GDM1 (cell line): ENCODE measurements around the gene ECM1.
A peak's percentile ranks its signal among the peaks of the same experiment; 100 is the strongest.

ENCODE experiments used
- DNase-seq: peaks from one replicate; lab custom pipeline; 2025; lab: John Stamatoyannopoulos, UW

ECM1 gene

DNA sequence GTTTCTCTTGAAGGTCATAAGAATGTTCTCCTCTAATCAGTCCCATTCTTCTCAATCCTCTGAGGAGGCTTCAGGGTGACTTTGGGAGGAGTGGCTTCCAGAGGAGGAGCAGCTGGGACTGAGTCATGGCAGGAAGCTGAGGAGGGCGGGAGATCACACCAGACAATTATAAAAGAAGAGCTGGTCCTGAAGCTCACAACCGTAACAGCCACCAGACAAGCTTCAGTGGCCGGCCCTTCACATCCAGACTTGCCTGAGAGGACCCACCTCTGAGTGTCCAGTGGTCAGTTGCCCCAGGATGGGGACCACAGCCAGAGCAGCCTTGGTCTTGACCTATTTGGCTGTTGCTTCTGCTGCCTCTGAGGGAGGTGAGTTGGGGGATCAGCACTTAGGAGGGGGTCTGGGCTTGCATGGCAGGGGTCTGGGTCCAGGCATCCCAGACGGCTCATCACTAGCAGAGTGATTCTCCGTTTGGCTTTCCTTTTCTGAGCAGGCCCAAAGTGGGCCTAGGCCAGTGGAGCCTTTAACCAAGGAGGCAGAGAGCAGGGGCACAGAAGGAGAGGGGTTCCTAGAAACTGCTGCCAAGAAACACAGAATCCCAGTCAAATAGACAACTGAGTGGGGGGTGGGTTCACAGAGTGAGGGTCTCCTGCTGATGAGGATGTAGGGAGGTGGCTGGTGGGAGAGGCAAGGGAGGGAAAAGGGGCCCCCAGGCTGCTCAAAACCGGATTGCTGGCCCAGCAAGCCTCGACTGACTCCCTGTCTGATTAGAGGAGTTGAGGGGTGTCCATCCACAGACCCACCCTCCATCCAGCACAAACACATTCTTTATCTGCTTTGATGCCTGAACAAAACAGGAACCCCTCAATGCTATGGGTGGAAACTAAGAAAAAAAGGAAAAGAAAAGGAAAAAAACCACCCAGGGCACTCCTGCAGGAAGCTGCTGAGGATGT, at the start of gene ECM1:
Gene ECM1, plus strand, starts transcription at position 198 of the 953 bp plus-strand sequence. Its CDS starts 101 bp downstream, at position 299.
- DNase-seq = peak; percentile 40

DNA sequence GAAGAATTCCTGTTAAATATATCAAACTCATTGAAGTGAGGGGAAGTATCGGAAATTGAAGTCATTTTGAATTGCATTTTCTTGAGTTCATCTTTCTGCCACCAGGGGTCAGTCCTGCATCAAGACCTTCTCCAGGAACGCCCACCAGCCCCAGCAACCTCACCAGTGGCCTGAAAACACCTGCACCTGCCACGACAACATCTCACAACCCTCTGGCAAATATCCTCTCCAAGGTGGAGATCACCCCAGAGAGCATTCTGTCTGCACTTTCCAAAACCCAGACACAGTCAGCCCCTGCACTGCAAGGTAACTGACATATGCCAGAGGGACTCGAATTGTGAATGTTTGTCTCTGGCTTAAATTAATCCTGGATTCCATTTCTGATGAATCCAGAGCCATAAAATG, 43.5 kb upstream of the ECM1 start:
- DNase-seq = peak; percentile 15

DNA sequence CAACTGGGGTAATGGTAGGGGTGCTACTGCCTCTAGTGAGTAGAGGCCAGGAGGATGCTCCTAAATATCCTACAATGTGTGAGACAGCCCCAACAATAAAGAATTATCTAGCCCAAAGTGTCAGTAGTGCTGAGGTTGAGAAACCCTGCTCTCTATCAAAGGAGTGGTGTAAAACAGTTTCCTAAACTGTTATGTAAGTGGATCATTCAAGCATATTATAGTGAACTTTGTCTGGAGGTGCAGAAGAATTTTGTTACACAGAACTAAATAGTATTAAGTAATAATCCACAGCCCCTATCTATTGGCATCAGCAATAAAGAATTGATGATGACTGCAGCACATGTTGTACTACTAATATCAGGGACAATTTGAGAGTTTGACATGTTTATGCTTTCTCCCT, 40.9 kb upstream of the ECM1 start:
- no peak for DNase-seq

DNA sequence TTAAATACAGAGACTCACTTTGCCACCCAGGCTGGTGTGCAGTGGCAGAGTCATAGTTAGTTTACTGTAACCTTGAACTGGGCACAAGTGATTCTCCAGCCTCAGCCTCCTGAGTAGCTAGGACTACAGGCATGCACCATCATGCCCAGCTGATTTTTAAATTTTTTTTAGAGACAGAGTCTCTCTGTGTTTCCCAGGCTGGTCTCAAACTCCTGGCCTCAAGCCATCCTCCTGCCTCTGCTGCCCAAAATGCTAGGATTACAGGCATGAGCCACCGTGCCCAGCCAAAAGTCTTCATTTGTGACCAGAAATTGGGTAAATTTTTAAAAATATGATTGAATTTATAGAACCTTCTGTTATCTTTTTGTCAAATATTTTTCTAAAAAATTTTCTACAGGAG, 38.6 kb upstream of the ECM1 start:
- DNase-seq = no peak

DNA sequence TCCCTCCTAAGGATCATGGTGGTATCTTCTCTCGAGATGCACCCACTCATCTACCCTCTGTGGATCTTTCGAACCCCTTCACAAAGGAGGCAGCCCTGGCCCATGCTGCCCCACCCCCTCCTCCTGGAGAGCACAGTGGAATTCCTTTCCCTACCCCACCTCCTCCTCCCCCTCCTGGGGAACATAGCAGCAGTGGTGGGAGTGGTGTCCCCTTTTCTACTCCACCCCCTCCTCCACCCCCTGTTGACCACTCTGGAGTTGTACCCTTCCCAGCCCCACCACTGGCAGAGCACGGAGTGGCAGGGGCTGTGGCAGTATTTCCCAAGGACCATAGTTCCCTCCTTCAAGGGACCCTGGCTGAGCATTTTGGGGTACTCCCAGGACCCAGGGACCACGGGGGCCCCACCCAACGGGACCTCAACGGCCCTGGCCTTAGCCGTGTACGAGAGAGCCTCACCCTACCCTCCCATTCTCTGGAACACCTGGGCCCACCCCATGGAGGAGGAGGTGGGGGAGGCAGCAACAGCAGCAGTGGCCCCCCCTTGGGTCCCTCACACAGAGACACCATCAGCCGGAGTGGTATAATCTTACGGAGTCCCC, 35.2 kb upstream of the ECM1 start:
- DNase-seq = no peak

DNA sequence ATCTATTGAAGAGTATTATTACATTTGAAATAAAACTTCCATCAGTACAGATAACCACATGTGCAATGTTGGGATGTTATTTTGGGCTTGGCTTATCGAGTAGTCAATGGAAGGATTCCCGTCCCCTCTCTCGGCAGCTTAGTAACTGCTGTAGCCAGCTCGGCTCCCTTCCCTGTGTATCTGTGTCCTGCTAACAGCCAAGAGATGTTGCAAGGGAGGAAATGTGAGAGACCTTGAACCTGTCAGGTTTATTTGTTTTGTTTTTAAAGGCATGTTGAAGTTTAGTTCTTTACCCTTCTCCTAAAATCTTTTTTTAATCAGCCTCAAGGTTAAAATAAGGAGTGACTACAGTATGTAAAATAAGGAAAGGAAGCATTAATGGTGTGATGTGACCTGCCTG, 34.2 kb upstream of the ECM1 start:
- no peak for DNase-seq

DNA sequence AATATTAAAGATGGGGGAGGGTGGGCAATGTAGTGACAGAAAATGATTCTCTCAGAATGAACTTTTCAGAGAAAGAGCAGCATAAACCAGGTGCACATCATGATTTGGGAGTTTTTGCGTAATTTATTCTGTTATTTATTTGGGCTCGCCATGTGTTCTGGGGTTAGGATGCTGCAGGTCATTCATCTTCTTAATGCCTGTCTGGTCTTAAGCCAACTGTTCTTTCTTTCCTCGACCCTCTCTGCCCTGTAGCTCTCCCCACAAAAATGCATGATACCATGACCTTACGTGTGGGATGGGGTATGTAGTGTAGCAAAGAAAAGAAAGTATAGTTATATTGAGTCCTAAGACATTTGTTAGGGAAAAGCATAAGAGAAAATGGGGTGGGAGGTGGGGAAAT, 33.0 kb upstream of the ECM1 start:
- DNase-seq = no peak

DNA sequence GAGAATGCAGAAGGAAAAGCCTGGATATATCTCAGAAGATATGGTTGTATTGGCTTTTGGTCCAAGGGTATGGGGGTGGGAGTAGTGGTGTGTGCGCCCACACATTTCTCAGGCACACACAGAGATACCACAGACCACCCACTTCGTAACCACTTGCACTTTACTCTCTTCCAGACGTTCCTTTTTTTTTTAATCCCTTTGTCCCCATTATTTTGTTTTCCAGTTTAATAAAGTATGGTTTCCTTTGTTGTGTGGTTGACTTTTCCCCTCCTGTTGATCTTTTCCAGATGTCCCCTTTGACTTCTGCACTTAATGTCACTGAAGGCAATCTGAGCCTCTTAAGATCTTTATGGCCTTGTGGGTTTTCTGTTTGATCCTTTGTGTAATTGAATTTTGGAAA, 31.2 kb upstream of the ECM1 start:
- no peak for DNase-seq

DNA sequence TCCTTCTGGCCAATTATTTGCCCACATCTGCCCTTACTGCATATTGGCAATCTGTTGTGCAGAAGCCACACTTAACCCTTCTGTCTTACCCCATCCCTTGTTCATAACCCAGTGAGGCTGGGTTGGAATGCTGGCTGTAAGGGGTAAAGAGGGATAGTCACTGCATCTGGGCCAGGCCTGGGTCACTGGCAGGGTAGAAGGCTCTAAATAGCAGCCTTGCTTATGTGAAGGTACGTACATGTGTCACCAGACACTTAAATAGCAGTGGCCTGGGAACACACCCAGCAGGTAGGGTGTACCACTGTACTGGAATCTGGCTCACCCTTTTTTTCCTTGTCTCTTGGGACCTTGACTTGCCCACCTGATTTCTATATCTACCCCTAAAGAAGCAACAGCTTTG, 30.6 kb upstream of the ECM1 start:
- DNase-seq = no peak

DNA sequence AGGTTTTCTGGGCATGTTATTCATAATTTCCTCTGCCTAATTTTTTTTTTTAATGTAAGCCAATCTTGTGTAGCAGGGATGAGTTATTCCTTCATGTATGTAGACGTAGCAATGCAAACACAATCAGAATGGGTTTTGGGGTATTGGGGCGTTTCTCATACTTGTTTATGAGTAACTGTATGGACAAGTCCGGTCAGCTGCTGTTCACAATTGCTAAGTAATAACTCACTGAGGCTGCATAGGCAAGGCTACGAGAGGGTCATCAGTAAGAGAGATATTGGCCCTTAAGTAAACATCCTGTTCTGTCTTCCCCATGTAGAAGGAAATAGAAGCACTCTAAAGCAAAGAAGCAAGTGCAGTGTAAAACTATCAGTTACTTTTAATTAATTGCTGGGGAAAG, 30.2 kb upstream of the ECM1 start:
- DNase-seq = no peak

DNA sequence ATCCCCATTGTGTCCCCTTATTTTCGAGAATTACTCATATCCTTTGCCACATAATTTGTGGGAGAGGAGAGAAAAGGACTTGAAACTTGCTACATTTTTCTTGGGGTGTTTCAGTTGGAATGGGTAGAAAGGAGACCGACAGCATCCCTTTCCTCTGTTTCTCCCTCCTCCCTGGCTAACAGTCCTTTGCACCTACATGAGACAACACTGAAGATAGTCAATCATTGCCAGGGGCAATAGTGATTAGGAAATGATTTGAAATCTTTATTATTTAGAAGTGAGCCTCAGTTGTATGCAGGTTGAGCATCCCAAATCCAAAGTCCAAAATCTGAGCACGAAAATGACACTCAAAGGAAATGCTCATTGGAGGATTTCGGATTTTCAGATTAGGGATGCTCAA, 28.5 kb upstream of the ECM1 start:
- no peak for DNase-seq

DNA sequence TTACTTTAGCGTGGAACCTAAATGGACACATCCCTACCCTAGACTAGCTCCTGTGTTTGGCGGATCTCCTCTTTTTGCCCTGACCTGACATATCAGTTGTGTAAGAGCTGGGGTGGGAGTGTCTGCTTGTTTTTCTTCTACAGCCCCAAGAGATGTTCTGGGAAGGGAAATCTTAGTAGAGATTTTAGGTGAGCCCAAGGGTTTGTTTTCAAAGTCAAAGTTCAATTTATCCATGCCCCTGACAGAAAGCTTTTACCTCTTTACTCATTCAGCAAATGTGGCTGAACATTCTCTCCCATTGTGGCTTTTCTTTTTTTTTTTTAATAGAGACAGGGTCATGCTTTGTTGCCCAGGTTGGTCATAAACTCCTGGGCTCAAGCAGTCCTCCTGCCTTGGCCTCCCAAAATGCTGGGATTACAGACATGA, 28.0 kb upstream of the ECM1 start:
- no peak for DNase-seq

DNA sequence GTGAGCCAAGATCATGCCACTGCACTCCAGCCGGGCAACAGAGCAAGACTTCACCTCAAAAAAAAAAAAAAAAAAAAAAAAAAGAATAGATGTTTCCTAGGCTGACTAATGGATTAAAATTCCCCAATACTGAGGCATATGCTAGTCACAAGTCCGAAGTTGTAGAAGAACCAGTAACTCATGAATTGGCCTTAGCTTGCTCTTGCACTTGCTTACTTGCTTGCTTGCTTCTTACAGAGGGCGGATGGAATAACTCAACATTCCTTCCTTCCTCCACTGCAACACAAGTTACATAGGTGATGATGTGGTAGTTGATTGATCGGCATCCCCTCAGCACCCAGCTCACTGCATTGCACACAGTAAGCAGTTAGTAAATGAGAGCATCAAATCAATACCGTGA, 23.5 kb upstream of the ECM1 start:
- no peak for DNase-seq

DNA sequence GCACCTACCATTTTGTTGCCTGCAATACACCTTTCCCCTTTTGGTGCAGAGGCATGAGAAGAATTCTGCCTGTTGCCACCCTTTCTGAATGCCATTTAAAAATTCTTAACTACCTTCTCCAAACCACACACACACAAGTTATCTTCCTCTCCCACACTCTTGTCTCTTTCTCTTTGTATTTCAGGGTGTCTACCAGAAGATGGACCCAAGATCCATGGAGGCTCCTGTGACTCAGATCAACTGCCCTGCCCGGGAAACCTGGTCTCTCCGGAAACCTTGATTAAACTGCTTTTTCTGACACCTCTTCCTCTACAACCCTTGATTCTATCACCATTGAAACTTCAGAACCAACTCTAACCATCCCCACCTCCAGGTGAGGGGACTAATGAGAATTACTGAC, 23.0 kb upstream of the ECM1 start:
- peak; percentile 15 for DNase-seq

DNA sequence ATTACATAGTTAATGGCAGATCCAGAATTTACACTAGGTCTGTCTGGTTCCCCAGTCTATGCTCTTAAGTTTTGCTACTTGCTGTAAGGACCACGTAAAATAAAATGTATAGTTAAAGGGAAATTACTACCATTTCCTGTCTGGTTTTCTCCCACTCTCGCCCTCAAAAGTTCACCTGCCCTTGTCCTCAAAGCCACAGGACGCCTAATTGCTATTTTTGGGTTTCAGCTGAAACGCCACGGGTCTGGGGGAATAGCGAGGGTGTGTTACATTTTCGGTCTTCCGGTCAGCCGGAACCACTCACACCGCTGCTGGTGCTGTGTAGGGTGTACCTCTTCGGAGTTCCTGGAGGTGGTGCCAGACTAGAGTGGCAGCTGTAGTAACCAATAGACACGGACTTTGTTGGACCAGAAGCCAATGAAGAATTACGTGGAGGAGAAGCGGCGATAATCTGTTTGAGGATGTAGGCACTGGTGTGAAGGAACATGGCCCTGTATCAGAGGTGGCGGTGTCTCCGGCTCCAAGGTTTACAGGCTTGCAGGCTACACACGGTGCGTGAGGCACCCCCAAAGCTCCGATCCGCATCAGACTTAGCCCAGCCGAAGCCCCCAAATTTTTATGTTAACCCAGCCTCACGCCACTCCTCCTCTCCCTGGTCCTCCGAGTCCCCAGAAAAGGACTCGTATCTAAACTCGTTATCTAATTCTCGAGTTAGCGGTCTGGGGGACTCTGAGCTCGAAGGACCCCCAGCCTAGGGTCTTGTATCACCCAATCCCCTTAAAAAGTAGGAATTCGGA, 20.7 kb upstream of the ECM1 start, which contains the start of gene TARS2:
Gene TARS2, plus strand, starts transcription at position 454 of the 797 bp plus-strand sequence. Its CDS starts 32 bp downstream, at position 486.
- DNase-seq = peak; percentile 96

DNA sequence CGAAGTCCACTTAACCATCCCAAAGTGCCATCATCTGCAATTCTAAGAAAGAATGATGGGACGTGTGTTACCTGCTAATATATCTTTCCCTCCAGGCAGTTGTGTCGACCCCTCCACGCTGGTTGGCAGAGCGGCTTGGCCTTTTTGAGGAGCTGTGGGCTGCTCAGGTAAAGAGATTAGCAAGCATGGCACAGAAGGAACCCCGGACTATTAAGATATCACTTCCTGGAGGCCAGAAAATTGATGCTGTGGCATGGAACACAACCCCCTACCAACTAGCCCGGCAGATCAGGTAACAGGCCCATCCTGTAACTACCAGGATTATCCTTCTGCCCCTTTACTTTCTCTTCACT, 20.2 kb upstream of the ECM1 start:
- no peak for DNase-seq

DNA sequence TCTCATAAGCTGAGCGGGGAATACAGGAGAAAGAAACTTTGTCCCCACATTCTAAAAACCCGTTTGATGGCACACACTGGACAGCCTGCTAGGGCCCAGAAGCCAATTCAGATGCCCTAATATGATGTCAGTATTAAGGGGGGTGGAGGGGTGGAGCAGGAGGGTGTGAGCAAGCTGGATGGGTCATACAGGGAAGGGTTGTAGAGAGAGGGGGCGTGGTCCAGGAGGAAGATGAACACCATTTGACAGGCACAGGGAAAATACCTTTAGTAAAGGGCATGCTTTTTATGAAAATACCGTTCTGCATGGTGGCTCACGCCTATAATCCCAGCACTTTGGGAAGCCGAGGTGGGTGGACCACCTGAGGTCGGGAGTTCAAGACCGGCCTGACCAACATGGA, 14.7 kb upstream of the ECM1 start:
- no peak for DNase-seq

DNA sequence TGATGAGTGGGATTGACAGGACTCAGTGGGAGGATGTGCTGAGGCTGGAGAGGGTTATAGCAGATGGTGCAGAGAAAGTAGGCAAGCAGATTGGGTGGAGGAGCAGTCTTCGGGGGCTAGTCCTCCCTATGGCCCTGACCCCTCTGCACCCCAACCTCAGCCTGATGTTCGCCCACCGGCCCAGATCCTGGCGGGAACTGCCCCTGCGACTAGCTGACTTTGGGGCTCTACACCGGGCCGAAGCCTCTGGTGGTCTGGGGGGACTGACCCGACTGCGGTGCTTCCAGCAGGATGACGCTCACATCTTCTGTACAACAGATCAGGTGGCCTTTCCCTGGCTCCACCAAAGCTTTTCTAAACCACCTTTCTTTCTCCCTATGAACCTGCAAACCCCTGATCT, 9.6 kb upstream of the ECM1 start:
- no peak for DNase-seq

DNA sequence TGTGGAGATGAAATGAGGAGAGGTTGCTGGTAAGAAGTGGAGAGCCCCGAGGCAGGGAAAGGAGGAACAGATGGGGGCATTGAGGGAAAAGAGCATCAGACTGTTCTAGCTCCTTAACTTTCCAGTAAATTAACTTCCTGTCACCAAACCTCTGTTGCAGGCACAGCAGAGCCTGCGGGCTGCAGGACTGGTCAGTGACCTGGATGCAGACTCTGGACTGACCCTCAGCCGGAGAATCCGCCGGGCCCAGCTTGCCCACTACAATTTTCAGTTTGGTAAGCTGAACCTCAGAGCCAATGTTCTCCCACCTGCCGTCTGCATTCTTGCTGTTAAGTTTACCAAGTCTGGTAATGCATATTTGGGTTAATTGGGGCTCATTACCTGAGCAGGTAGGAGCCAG, 2.5 kb upstream of the ECM1 start:
- no peak for DNase-seq

DNA sequence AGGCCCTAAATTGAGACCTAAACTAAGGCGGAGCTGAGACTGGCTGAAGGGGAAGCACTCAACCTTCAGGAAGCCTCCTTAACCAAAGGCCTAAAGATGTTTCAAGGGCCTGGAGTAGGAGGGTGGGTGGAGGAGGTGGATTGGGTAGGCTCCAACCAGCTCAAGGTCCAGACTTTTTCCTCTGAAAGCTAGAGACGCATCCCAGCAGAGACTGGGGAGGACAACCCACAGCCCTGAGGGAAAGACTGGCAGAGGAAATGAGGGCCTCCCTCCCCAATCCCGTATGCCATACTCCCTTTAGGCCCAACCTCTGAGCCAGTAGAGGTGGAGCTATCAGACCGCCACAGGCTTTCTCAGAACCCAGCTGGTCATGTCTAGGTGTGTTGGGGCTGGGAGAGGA, 1.1 kb downstream of the ECM1 start:
- DNase-seq = no peak

DNA sequence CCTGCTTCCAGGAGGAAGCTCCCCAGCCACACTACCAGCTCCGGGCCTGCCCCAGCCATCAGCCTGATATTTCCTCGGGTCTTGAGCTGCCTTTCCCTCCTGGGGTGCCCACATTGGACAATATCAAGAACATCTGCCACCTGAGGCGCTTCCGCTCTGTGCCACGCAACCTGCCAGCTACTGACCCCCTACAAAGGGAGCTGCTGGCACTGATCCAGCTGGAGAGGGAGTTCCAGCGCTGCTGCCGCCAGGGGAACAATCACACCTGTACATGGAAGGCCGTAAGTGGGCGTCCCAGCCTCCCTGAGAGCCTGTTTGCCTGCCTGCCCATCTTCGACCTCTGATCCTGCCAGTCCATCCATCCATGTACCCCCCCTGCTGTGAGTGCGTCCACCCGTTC, 3.6 kb downstream of the ECM1 start:
- no peak for DNase-seq

DNA sequence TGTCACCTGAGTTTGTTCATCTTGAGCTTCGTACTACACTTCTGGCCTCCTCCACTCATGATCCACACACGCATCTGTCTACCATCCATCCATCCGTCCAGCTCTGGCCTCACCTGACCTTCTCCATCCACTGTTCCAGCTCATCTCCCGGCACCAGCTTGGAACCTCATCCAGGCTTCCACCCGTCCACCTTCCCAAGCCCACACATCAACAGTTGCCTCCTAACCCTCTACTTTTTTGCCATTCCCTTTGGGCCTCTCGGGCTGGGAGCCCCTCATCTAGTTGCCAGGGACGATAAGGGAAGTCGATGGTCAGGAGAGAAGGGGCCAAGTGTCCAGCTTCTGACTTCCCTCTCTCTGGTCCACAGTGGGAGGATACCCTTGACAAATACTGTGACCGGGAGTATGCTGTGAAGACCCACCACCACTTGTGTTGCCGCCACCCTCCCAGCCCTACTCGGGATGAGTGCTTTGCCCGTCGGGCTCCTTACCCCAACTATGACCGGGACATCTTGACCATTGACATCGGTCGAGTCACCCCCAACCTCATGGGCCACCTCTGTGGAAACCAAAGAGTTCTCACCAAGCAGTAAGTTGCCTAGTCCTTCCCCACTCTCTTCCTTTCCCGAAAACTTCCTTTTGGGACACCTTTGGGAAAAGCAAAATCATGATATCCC, 4.2 kb downstream of the ECM1 start:
- DNase-seq = no peak
